ENCODE results near the gene GUCY1A2.
"Not testable (repeated sequence)": the region's sequence is repeated elsewhere in the genome, so short reads cannot be mapped to it uniquely, and the experiment has no call there.

GUCY1A2 gene

DNA sequence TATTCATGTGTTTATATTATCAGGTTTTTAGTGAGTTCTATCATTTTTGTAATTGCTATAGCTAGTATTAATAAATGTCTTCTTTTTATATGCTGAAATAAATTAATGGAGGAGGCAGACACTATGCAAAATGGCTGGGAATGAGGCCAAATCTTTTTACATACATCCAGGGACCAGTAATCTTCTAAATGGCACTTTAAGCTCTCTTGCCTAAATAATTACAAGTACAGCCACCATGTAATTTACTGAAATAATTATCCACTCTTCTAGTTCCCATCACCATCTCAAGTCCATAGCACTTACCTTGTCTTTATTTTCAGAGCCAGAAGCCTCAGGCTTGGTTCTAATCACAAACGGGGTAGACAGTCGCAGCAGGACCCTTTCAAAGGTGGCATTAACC is 79.1 kb downstream of the GUCY1A2 start:
- DNase-seq (ENCODE audit: low read depth) = no peak

- DNase-seq (ENCODE audit: low read depth) = no peak
These were observed 81.2 kb downstream of the GUCY1A2 start for GRCh38 chr11:106937111-106937510.

DNA sequence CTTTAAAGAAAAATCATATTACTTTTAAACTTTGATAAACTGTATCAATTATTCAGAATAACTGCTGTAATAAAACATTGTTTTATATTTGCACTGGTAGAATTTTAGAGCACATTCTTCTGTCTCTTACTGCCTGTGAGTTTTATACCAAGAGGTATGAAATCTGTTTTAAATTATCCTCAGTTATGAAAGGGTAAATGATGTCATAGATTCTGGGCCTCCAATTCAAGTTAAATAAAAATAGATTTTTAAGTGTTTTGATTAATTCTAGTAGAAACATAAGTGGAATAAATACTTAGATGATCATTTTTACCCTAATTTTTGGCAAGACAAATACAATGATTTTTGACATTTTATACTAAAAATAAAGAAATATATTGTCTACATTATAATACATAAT is 93.0 kb downstream of the GUCY1A2 start:
- DNase-seq (ENCODE audit: low read depth) = no peak

DNA sequence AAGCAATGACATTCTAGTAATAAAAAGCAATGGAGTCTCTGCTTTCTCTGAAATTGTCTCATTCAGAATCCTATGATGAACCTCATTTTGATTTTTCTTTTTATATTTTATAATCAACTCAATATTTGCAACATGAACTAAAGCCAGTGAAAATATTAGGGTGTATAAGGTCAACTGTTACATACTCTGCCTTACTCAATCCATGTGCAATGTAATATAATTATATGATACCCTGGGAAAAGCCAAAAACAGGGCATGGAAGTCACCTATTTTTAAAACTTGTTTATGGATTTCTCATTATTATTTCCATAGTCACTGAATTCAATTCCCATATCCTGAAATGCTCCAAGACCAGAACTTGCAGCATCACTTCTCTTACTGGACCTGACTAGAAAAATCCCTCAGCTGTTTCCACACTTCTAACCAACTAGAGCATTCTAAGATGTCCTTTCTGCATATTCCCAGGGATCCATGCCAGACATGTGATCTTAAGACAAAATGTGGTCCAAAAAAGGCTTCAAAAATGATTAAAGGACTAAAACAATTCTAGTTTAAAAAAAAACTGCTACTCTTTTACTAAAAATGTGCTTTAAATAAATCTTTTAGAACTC is 97.3 kb downstream of the GUCY1A2 start:
- DNase-seq (ENCODE audit: low read depth) = no peak

GRCh38 chr11:106917973-106918372 is 100.3 kb downstream of the GUCY1A2 start:
- DNase-seq (ENCODE audit: low read depth) = peak; percentile 45

- no peak for DNase-seq (ENCODE audit: low read depth)
These were observed 103.9 kb downstream of the GUCY1A2 start for GRCh38 chr11:106914409-106914808.

- no peak for DNase-seq (ENCODE audit: low read depth)
These were observed 105.1 kb downstream of the GUCY1A2 start for GRCh38 chr11:106913141-106913540.

- DNase-seq (ENCODE audit: low read depth) = peak; percentile 32
These were observed 113.5 kb downstream of the GUCY1A2 start for GRCh38 chr11:106904826-106905225.

GRCh38 chr11:106889718-106890117 is 128.6 kb downstream of the GUCY1A2 start:
- DNase-seq (ENCODE audit: low read depth) = no peak

DNA sequence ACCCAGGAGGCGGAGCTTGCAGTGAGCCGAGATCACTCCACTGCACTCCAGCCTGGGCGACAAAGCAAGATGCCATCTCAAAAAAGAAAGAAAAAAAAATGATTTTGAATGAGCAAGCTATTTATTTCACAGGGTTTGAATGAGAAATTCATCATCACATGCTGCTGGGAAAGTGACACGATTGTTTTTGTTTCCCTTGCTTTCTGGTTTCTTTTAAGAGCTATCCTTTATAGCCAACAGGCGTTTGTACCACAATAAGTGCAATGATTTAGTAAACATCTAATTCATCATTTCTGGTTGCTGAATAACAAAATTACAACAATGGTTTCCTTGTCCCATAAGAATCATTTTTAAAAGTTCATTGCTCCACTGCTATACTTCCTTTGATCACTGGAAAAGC is 129.9 kb downstream of the GUCY1A2 start:
- DNase-seq (ENCODE audit: low read depth) = no peak

DNA sequence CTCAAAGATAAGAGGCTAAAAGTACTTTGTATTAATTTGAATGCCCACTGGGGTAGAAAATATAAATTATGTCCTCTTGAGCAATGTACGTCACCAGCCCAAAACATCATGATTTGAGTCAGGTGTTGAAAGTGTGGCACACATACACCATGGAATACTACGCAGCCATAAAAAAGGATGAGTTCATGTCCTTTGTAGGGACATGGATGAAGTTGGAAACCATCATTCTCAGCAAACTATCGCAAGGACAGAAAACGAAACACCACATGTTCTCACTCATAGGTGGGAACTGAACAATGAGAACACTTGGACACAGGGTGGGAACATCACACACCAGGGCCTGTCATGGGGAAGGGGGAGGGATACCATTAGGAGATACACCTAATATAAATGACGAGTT is 134.6 kb downstream of the GUCY1A2 start:
- not testable (repeated sequence) for DNase-seq (ENCODE audit: low read depth)

DNA sequence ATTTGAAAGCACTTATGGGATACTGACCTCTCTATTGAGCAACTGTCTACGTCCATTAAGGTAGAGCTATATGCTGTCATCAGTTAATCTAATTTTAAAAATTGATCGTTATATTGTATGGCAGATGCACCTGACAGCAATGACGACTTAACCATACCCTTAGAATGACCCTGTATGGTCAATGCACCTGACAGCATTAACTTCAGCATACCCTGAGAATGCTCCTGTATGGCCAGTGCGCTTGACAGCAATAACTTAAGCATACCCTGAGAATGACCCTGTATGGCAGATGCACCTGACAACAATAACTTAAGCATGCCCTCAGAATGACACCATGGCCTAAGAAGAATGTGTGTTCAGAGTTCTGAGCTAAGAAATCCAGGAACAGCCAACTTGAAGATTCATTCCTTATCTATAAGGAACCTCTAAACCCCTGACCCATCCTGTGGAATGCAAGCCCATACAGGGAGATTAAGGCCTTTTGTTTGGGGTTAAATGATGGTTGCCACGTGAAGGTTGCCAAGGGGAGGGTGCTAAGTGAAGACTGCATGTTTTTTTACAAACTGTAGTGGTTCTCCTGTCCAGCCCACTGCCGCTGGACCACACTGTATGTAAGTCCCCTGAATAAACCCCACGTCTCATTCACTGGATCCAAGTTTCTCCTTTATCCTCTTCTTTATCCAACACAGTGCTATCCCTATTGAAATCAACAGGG is 138.3 kb downstream of the GUCY1A2 start:
- no peak for DNase-seq (ENCODE audit: low read depth)

DNA sequence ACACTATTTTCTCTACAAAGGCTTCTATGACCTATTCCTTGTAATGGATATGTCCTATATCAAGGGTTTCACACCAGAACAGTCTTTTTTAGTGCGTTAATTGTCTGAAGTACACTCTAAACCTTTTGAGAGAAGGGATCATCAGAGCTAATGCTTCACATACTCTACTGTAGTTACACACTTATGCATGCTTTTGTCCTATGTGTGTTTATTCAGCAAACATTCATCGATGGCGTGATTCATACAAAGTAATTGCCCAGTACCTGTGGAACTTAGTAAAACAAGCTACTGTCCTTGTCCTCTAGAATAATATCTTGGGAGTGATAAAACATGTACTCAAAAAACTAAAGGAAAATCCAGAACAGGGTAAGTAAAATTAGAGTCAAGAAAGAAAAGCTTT is 139.2 kb downstream of the GUCY1A2 start:
- DNase-seq (ENCODE audit: low read depth) = no peak

- no peak for DNase-seq (ENCODE audit: low read depth)
These were observed 143.3 kb downstream of the GUCY1A2 start for GRCh38 chr11:106875013-106875412.

DNA sequence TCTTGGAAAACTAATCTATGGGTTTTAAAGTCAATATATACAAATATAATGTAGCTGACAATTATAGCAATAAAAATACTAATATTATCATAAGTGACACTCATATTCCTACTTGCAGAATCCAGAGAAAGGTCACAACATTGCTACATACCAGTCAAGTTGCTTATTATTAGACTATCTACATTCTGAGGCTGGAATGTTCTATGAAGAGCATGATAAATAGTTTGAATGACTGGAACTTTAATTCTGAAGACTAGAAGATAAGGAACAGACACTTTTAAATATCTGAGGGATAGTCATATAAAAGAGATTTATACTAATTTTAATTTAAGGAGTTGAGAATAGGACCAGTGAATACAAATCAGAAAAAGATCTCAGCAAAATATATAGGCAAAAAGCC is 146.0 kb downstream of the GUCY1A2 start:
- DNase-seq (ENCODE audit: low read depth) = no peak

DNA sequence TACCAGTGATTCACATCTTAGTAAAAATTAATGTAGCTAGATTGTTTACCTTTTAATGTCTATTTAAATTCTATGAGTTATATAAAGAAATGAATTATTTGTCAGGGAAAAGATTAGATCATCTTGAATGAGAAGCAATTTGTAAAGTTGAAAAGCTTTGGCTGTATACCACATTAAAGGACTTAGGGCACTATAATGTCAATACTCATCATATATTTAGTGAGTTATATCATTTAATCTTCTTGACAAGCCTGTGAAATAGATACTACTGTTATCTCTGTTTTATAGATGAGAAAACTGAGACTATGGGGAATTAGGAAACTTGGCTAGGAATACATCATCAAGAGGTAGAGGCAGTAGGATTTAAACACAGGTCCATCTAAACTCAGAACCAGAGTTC is 160.1 kb downstream of the GUCY1A2 start:
- DNase-seq (ENCODE audit: low read depth) = no peak

- DNase-seq (ENCODE audit: low read depth) = no peak
These were observed 161.7 kb downstream of the GUCY1A2 start for GRCh38 chr11:106856566-106856965.

DNA sequence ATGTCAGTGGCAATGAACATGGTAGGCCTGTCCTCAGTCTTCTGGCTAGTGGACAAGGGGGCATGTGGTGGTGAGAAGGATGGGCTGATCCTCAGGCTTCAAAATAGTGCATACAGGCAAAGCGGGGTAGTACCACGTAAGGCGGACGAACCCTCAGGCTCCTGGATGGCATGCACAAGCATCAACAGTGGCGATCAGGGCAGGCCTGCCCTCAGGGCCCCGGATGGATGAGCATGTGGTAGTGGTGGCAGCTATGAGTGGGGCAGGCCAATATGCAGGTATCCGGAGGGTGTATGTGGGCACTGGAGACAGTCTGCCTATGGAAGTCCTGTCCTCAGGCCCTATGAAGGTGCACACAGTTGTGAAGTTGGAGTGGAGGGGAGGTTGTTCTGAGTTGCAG is 163.8 kb downstream of the GUCY1A2 start:
- DNase-seq (ENCODE audit: low read depth) = no peak

DNA sequence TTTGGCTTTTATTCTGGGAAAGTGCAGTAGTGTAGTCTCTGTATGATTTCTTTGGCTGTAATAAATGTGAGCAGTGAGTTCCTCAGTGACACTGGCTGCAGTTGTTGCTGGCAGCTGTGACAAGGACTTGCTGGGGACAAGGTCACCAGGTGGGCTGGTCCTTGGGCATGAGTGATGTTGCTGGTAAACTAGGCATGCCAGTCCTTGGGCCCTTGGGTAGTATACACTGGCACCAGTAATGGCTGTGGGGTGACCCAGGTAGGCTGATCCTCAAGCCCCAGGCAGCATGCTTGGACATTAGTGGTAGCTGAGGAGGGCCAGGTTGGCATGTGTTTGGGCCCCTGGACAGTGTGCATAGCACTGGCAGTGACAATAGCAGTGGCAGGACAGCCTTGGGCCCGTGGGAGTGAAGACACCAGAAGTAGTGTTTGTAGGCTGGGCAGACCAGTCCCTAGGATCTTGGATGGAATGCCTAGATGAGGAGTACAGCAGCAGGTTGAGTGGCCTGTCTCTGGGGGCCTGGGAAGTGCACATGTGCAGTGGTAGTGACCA is 164.3 kb downstream of the GUCY1A2 start:
- DNase-seq (ENCODE audit: low read depth) = no peak

- no peak for DNase-seq (ENCODE audit: low read depth)
These were observed 165.5 kb downstream of the GUCY1A2 start for GRCh38 chr11:106852779-106853178.

GRCh38 chr11:106848526-106848925 is 169.8 kb downstream of the GUCY1A2 start:
- no peak for DNase-seq (ENCODE audit: low read depth)

GRCh38 chr11:106842134-106842533 is 176.1 kb downstream of the GUCY1A2 start:
- no peak for DNase-seq (ENCODE audit: low read depth)

GRCh38 chr11:106840947-106841346 is 177.3 kb downstream of the GUCY1A2 start:
- DNase-seq (ENCODE audit: low read depth) = peak; percentile 13

GRCh38 chr11:106840146-106840545 is 178.1 kb downstream of the GUCY1A2 start:
- DNase-seq (ENCODE audit: low read depth) = no peak
